Measurements from ENCODE around the gene GPX3. TPM values are rescaled to one million over a fixed set of nuclear protein-coding genes. Genes with fewer than 3 reads are reported as not detected.
A peak's percentile ranks its signal among the peaks of the same experiment; 100 is the strongest.

GPX3 gene
- total RNA-seq, 1 donor from 2014 or later: 12.3 TPM

DNA sequence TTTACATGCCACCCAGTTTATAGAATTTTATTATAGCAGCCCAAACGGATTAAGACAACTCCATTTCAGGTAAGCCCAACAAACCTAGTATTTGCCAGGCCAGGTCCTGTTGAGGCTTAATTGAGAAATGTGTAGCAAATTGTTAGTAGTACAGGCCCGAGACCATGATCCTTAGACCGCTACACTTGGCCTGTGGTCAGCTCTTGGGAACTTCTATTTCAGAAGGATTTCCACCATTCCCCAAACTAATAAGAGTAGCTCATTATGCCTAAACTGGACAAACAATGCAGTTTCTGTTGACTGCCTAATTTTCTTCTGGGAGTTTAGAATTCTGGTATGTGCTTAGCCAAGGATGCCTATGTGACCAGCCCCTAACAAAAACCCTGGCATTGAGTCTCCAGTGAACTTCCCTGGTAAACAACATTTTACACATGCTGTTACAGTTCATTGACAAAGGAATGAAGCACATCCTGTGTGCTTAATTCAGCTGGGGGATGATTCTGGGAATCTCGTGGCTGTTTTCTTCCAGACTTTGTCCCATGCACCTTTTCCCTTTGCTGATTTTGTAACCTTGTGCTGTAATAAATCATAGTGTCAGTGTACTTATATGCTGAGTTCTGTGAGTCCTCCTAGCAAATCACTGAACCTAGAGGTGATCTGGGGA, 5.6 kb upstream of the GPX3 start:
- no peak for DNase-seq

DNA sequence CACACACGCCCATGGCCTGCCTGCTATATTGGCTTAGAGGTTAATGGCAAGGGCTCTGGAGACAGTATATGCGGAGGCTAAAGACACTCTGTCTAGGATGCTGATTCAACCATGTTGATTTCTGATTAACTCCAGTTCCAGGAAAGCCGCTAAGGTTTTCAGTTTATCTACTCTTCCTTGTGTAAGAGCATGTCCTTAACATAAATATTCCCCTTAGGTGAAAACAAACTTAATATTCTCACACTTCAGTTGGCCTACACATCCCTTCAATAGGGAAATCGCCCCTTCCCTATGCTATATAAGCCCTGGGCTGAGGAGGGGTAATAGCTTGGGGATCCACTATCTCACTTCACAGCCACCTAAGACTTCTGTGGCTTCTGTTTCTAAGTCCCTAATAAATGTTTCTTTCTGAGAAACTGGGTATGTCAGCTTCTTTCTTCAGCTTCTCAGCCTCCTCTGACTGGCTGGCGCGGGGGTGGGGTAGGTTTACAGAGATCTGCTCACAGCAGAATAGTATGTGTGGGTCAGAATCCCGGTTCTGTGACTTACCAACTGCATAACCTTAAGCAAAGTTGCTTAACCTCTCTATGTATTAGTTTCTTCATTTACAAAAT, 4.3 kb upstream of the GPX3 start:
- no peak for DNase-seq

DNA sequence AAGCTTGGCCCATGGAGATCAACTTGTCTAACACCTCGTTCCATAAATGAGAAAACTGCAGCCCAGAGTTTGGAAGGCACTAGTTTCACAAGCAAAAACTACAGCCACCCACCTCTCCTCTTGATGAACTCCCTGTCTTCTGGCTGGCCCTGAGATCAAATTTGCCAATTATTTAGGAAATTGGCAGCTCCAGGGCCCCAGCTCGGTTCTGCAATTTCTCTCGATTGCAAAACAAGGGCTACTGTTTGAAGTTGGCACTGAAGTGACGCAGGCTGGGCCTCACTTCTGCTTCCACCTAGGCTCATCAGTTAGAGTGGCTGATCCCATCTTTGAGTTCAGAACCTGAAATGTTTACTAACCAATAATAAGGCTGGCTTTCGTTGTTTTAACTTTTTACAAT, 3.7 kb upstream of the GPX3 start:
- DNase-seq: no peak

DNA sequence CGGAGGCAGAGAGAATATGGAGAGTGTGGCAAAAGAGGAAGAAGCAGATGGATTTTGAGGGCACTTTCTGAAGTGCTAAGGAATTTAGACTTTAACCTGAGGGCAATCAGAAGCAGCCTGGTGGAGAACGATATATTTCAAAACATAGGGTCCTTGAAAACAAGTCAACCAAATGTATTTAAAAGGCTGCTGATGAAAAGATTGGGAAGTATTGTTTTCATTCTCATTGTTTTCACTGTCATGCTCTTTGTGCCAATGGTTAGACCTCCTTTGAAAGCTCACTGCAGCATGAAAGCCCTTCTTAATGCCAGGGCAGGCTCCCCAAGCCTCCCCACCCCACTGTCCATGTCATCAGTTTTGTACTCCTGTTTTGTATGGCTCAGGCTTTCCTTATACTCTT, 2.5 kb upstream of the GPX3 start:
- DNase-seq: no peak

DNA sequence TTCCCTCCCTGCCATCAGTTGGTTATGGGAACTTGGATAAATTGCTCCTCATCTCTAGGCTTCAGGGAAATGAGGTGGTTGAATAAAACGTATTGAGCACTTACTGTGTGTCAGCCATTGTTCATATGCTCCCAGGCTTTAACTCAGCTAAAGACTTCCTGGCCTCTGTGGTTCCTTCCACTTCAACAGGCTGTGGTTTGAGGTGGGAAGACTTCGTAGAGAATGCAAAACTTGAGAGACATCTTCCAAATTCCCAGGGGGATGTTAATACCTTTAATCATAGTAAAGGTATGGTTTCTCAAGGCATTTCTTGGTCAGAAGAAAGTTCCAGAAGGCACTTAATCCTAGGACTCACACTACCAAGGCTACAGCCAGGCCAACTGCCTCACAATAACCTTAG, 1.5 kb upstream of the GPX3 start:
- no peak for DNase-seq

DNA sequence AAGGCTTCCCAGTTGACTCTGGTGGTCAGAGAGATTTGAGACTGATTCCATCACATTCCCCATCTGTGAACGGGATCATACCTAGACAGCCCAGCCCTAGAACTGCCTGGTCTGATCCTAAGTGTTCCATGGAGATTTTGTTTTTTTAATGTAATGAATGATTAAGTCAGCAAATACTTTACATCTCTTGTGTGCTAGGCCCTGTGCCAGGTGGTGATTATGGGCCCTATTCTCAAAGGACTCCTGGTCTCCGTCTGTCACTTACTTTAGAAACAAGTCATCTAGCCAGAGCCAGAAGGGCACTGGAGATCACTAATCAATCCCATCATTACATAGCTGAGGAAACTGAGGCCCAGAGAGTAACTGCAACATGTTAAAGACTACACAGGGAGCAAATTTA, 1.1 kb upstream of the GPX3 start:
- no peak for DNase-seq

DNA sequence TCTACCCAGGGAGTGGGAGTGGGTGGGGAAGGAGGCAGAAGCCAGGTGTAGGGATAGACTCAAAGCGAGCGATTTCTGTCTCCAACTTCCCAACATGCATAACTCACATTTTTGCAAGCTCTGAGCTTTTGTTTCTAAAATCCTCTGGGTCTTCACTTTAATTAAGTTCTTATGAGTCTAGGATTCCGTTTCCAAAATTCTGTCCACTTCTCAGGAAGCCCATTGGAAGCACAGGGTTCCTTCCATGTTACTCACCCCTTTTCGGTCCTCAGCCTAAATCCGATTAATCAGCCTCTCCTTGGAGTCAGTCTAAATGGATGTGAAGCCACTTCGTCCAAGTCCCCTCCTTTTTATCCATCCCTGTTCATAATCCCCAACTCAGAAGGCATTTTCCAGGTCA, 1.4 kb downstream of the GPX3 start:
- no peak for DNase-seq

DNA sequence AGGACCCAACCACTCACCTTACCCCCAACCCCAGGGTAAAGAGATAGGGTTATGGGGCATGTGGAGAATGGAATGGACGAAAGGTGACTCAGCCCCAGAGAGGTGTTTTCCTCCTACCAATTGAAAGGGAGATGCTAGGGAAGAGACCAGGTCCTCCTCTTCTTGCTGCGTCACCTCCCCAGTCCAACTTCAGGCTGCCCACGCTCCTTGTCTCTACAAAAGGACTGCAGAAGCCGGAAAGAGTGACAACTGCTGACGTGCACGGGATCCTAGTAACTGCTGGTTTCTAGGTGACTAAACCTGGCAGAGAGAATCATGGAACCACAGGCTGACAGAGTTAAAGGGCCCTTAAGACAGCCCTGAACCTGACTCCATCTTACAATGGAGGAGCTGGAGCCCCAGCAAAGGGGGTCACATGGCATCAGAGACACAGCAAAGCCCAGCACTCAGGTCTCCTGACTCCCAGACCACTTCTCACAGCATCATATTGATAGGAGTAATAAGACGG, 2.2 kb downstream of the GPX3 start:
- peak; percentile 25 for DNase-seq

DNA sequence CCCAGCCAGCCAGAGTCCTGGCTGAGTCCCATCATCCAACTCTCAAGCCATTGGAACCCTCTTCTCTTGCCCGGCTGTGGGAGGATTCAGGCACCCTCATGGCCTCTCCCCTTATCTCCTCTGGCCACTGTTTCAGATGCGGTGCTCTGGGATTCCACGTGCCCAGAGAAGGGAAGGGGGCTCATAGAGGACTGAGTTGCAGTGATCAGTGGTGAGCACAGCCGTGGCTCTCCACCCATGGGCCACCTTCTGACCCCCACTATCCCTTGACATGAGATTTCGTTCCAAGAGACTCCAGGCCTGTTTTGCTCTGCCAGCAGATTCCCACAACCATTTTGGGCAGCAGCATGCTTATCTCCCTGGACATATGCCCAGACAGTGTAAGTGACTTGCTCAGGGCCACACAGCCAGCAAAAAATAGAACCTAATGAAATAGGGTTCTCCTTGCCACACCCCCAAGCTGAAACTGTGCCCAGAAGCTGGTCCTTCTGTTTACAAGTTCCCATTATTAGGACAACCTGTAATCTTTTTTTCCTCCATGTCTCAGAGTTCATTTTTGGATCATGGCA, 2.7 kb downstream of the GPX3 start:
- DNase-seq: no peak

DNA sequence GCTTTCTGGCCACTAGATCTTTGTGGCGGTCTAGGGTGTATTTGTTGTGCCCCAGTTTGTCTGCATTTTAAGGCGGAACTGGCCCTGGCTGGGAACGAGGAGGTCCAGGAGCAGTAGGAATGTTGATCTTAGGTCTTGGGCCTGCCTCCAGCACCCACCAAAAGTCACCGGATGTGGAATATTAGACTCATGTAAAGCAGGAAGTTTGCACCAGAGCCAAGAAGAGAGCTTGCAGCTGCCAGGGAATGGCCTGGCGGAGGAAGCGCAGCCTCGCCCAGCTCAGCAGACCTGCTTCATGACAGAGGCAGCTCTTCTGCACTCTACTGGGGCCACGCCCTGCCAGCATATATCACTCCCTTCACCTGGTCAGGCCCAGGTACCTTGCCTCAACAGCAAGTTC, 3.3 kb downstream of the GPX3 start:
- no peak for DNase-seq

DNA sequence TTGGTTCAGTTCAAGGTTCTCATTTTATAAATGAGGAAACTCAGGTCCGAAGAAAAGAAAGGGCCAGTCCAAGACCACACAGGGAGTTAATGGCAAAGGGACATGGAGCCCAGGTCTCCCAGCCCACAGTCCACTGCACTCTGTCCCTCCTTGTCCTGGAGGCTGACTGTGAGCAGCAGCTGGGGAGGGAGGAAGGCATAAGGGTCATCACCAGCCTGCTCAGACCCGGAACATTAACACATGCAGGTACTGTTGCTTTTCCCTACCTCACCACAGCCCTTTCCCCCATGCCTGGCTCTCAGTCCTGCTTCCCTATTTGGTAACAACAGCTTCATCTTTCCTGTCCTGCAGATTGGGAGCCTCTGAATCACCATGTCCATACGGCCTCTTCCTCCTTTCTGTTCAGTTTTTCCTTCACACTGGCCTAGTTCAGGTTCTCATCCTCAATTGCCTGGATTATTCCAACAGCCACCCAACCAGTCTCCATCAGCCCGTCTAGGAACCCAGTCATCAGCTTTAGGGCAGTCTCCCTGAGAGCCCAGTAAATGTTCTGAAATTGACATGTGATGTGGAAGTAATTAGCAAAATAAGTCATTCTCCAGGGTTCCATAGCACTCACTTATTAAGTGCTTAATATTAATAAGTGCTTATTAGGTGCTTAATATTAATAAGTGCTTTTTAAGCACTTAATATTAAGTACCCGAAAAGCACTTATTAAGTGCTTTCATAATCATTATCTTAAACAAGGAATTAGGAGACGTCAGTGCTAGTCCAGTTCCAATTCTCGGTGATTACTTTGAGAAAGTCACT, 4.3 kb downstream of the GPX3 start:
- DNase-seq: no peak

DNA sequence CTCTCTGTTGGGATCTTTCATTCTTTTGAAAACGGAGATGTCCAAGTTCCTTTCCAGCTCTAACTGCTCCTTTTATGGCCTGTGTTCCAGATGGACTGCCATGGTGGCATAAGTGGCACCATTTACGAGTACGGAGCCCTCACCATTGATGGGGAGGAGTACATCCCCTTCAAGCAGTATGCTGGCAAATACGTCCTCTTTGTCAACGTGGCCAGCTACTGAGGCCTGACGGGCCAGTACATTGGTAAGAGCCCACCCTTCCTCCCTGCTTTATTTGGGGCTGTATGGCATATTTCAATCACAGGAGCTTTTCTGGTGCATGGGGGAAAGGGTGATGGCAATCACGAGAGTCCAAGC, 4.8 kb downstream of the GPX3 start:
- DNase-seq: no peak

DNA sequence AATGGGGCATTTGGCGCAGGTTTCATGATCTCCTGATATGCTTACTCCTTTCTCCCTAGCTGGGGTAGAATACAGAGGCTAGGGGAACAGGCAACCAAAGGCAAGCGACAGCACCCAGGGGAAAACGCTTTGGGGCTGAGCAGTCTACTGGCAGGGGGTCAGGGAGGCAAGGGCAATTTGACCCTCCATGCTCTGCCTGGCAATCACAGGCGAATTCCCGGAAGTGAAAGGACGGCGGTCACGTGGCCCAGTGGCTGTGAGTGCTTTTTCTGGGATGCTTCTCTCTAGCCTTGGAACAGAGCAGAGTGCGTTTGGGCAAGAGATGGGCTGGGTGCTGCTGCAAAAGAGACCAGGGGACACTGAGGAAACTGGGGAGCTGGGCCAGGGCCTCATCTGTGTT, 5.7 kb downstream of the GPX3 start:
- no peak for DNase-seq

DNA sequence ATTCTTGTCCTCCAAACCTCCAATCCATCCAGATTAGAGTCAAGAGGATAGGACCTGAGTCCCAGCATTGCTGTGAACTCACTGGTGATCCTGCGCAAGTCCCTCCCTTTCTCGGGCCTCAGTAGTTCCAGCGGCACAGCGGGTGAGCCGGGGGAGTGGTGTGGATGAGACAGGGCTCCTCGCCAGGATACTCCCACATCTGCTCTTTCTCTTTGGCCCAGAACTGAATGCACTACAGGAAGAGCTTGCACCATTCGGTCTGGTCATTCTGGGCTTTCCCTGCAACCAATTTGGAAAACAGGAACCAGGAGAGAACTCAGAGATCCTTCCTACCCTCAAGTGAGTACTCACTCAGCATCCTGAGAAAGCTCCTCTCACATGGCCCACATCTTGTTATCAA, 6.3 kb downstream of the GPX3 start:
- no peak for DNase-seq

DNA sequence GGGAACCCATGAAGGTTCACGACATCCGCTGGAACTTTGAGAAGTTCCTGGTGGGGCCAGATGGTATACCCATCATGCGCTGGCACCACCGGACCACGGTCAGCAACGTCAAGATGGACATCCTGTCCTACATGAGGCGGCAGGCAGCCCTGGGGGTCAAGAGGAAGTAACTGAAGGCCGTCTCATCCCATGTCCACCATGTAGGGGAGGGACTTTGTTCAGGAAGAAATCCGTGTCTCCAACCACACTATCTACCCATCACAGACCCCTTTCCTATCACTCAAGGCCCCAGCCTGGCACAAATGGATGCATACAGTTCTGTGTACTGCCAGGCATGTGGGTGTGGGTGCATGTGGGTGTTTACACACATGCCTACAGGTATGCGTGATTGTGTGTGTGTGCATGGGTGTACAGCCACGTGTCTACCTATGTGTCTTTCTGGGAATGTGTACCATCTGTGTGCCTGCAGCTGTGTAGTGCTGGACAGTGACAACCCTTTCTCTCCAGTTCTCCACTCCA, 7.6 kb downstream of the GPX3 start:
- DNase-seq: no peak

DNA sequence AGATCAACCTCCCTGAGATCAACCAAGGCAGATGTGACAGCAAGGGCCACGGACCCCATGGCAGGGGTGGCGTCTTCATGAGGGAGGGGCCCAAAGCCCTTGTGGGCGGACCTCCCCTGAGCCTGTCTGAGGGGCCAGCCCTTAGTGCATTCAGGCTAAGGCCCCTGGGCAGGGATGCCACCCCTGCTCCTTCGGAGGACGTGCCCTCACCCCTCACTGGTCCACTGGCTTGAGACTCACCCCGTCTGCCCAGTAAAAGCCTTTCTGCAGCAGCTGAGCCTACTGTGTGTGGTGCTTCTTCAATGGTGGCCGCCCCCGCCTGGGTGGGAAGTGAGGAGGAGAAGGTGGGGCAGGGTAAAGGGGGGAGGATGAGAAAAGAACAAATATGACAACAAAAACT, 8.3 kb downstream of the GPX3 start:
- no peak for DNase-seq

DNA sequence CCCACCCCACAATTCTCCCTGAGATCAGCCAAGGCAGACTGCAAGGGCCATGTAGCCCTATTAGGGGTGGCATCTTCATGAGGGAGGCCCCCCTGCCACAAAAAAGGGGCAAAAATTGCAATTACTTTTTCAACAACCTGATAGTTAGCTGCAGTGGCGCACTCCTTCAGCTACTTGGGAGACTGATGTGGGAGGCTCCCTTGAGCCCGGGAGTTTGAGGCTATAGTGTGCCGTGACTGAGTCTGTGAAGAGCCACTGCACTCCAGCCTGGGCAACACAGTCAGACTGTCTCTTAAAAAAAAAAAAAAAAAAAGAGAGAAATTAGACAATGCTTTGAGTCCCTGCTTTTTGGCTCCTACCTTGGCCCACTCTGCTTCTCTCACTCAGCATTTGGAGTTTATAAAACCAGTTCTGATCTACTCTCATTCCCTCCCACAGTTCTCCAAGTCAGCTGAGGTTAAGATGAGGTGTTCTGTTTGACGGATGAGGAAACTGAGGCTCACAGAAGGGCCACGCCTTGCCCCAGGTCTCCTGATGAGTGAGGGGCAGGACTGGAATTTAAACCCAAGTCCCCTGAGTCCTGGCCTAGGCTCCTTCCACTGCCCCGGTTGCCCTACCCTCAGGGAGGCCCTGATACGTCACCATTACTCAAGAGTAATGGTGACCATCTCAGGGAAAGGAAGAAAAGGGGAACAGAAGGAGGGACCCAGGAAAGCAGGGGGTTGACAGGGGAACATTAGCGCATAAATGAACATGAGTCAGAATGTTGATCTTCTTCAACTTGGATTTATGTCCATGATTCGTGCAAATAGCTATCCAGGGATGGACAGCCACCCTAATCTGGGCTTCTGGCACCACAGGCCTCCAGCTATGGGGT, 9.0 kb downstream of the GPX3 start:
- no peak for DNase-seq

DNA sequence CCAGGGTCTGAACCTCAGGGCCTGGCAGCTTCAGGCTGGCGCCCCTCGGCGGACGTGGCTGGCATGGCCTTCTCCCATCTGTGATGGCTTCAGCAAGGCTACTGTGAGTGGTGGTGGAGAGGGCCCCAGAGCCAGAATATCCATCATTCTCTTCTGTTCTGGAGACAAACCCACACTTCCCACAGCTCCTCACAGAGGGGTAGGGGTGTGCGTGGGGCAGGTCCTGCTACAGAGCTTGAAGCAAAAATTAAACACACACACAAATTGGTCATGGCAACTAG, 9.6 kb downstream of the GPX3 start:
- no peak for DNase-seq

DNA sequence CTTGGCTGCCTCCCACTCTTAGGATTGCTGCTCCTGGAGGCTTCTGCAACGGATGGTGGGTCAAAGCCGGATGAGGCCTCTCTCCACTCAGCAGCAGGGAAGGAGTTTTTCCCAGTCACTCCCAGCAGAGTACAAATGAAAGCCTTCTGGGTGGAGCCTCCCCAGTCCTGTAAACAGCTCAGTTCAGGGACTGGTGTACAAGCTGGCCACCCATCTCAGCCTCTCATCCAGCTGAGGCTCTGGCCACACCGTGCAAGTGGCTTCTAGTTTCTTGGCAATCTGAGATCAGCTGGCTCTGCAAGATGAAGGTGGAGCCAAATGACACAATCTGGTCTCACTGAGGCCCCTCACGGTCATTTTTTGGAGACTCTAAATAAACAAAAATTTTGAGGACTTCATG, 10.0 kb downstream of the GPX3 start:
- DNase-seq: no peak

DNA sequence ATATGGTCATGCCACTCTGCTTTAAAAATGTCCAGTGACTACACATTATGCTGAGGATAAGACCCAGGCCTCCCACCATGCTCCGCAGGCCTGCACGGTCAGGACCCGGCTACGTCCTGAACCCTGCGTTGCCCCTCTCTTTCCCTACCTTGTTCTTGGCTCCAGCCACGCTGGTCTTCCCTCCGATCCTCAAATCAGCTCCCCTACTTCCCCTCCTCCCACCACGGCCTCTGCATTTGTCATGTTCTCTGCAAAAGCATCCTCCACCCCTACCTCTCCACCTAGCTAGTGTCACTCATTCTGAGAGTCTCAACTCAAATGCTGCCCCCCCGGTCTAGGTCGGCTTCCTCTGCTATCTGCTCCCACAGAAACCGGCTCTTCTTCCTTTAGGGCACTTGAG, 11.2 kb downstream of the GPX3 start:
- DNase-seq: no peak

DNA sequence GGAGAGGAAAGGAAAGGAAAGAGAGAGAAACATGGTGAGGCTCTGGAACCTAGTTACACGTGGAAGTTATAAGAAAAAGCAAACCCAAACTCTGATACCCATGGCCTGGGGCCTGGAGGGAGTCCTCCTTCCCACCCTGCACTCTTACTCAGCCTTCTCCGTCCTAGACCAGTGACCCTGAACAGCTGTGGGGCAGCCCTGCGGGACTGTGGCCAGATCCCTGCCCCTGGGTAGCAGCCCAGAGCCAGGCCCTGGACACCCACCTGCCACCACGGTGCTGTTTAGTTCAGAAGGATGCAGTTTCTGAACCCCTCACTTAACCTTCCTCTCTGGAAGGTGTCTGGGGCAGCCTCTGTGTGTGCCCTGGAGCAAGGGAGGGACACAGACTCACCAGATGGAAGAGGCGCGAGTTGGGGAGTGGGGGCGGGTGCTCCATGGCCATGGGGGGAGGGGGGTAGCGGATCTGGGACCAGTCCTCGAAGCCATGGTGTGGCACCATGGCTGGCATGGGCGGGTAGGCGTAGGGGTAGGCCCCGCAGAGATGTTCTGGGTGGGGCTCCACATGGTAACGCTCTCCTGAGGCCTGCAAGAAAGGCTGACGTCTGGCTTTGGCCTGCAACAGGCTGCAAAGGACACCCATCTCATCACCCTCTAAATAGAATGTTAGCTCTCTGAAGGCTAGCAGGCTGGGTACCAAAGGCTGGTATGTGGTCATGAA, 13.0 kb downstream of the GPX3 start:
- no peak for DNase-seq

All from occipital lobe (tissue), 2 donors.